Transverse colon (tissue), 4 donors: Measurements from ENCODE around the gene LCN2. TPM values are rescaled to one million over a fixed set of nuclear protein-coding genes. Genes with fewer than 3 reads are reported as not detected.

ENCODE experiments used
- DNase-seq: peaks from one replicate; pipeline ENCODE4 v3.0.0-alpha.2; 2019
- H3K27ac ChIP-seq, 4 donors: fragments of 200-600 bp; sonication (generic); 2 replicates each; pipeline ENCODE4 v1.5.1; 2016 to 2018; ENCODE audit warnings: inconsistent platforms in 4 of 4
- H3K27me3 ChIP-seq: fragments of 200-600 bp; sonication (generic); 2 replicates; pipeline ENCODE4 v1.5.1; 2017; ENCODE audit warnings: inconsistent platforms
- H3K36me3 ChIP-seq, 4 donors: fragments of 200-600 bp; sonication (generic); 2 replicates each; pipeline ENCODE4 v1.5.1; 2017 to 2019; ENCODE audit warnings: inconsistent platforms in 4 of 4
- H3K4me1 ChIP-seq, 4 donors: fragments of 200-600 bp; sonication (generic); 2 replicates each; pipeline ENCODE4 v1.5.1; 2017 to 2020; ENCODE audit warnings: inconsistent platforms in 4 of 4
- H3K4me3 ChIP-seq, 4 donors: fragments of 200-600 bp; sonication (generic); 1 replicate in 1 of 4; 2 replicates in 3 of 4; pipeline versions ENCODE4 v1.5.1 to v1.6.1; 2017 to 2019; ENCODE audit warnings: inconsistent platforms in 4 of 4
- H3K9me3 ChIP-seq, 2 donors: fragments of 200-600 bp; sonication (generic); 2 replicates each; pipeline ENCODE4 v1.5.1; 2017 to 2019; ENCODE audit warnings: inconsistent platforms in 2 of 2
- CTCF ChIP-seq, 5 experiments: fragments of 200-600 bp in 3 of 5; fragments of 450-650 bp in 2 of 5; sonication (generic) in 3 of 5; IDR thresholded peaks; 1 replicate in 2 of 5; 2 replicates in 3 of 5; pipeline ENCODE4 v1.5.1; 2016 to 2017; ENCODE audit warnings: antibody characterized with exemption in 5 of 5, inconsistent platforms in 3 of 5, mild to moderate bottlenecking in 2 of 5, moderate library complexity in 1 of 5
- EP300 ChIP-seq: sonication (generic); formaldehyde crosslinking; IDR thresholded peaks from one replicate; pipeline ENCODE4 v1.6.1; 2017; ENCODE audit warnings: antibody characterized with exemption, low read depth
- POLR2A ChIP-seq: fragments of 450-650 bp; IDR thresholded peaks from one replicate; pipeline ENCODE4 v1.6.1; 2016; ENCODE audit warnings: antibody characterized with exemption, mild to moderate bottlenecking, moderate library complexity
- POLR2AphosphoS5 ChIP-seq, 3 donors: sonication (generic); formaldehyde crosslinking; IDR thresholded peaks; one replicate each; pipeline ENCODE4 v1.6.1; 2016; ENCODE audit warnings: antibody characterized with exemption in 3 of 3
- WGBS, 2 donors: methylation state at CpG; one replicate each; pipeline ENCODE4 v1.1.5; 2018; ENCODE audit warnings: low coverage in 1 of 2; 5-methylcytosine and 5-hydroxymethylcytosine counted together
- in situ Hi-C, 4 donors: fragments of 200-750 bp; cut with MboI; loops; one replicate each; pipeline versions ENCODE4 v1.15.0 to v1.15.1; 2017; ENCODE audit warnings: low sequenced_read_pairs in 3 of 4, low pct_ligation_motif_present in 1 of 4, low pct_unique_long_range_greater_than_20kb in 1 of 4
- intact Hi-C: fragments of 100-400 bp; cut with DNase I; formaldehyde crosslinking; loops from one replicate; pipeline ENCODE4 v1.15.1; 2023; ENCODE audit warnings: low total_unique reads
- total RNA-seq, 4 donors: library from RNA; depleted of rRNA; stranded (reverse); fragments of >200 nt; gene quantifications; one replicate each; pipeline ENCODE4 v1.1.0, GENCODE V29; 2016

The LCN2 gene
- total RNA-seq, 4 donors from 2014 or later = 8.6 to 115 (median 37.3) TPM

GRCh38 chr9:128152133-128153059 is 3.1 kb downstream of the LCN2 start:
- in situ Hi-C loops (no loop called here), intact Hi-C loops (no loop called here)
- H3K36me3 ChIP-seq = no peaks in the 10 kb centered on the region
- TF ChIP-seq EP300 (no peak), POLR2AphosphoS5 (IDR thresholded peaks at IDR 0.05) (no peak), POLR2A (no peak), CTCF (IDR thresholded peaks at IDR 0.05) (no peak)
- no peaks in the 10 kb centered on the region for H3K9me3 ChIP-seq
- WGBS, 2 donors = 91% methylated on average over 13 of the region's 13 CpGs; no CpG with 5 or more reads in 1 of the 2 donors
- H3K4me3 ChIP-seq = no peak overlapping the region
- H3K4me1 ChIP-seq = peaks cover 10 to 19% (median 17%) of the 10 kb centered on the region in 4 donors
- DNase-seq = no peak
- no peaks in the 10 kb centered on the region for H3K27me3 ChIP-seq
- H3K27ac ChIP-seq = no peak overlapping the region

DNA sequence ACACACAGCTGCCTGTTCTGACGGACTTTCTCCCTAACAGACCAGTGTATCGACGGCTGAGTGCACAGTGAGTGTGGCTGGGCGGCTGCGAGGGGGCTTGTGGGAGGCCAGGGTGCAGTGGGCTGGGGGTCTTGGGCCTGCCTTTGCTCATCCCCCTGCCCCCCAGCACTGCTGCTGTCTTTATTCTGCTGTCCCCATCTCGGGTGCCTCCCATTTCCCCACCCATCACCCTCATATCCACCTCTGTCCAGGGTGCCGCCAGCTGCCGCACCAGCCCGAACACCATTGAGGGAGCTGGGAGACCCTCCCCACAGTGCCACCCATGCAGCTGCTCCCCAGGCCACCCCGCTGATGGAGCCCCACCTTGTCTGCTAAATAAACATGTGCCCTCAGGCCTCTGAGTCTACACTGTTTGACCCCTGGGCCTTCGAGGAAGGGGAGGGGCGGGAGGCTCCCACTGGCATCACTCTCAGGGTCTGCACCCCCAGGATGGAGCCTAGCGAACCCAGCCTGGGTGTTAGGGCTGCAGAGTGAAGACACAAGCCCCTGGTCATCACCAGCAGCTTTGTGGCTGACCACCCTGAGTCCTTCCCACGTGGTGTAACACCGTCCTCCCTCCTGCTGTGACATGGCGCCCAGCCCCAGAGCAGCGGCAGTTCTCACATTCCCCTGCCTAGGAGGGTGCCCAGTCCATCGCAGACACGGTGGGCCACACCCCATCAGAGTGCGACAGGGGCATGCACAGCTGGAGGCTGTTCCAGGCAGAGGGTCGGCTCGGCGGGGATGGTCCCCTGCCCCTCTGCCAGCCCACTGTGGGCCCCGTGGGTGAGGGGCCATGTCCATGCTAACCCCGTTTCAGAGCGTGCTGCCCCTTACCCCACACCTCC is 4.0 kb downstream of the LCN2 start:
- TF ChIP-seq POLR2AphosphoS5 (IDR thresholded peaks at IDR 0.05) (no peak), POLR2A (no peak), CTCF (IDR thresholded peaks at IDR 0.05) (no peak), EP300 (no peak)
- DNase-seq = no peak
- H3K4me1 ChIP-seq = peaks cover 7 to 18% (median 15%) of the 10 kb centered on the region in 4 donors
- intact Hi-C loops = no loop called here
- WGBS, 2 donors = 87% methylated on average over 24 of the region's 26 CpGs; no CpG with 5 or more reads in 1 of the 2 donors
- no peaks in the 10 kb centered on the region for H3K27me3 ChIP-seq
- H3K27ac ChIP-seq = no peak overlapping the region
- in situ Hi-C loops = no loop called here
- no peaks in the 10 kb centered on the region for H3K9me3 ChIP-seq
- H3K36me3 ChIP-seq = no peaks in the 10 kb centered on the region
- no peak overlapping the region for H3K4me3 ChIP-seq

- 83% methylated on average over 11 of the region's 13 CpGs; no CpG with 5 or more reads in 1 of the 2 donors for WGBS, 2 donors
- Histone ChIP-seq H3K4me3 (no peak overlapping the region), H3K36me3 (no peaks in the 10 kb centered on the region), H3K27me3 (no peaks in the 10 kb centered on the region), H3K4me1 (peaks cover 2 to 14% (median 10%) of the 10 kb centered on the region in 4 donors), H3K9me3 (no peaks in the 10 kb centered on the region), H3K27ac (no peak overlapping the region)
- no peak for DNase-seq
- intact Hi-C loops (no loop called here), in situ Hi-C loops (no loop called here)
- TF ChIP-seq EP300 = no peak
- no peak for TF ChIP-seq POLR2AphosphoS5 (IDR thresholded peaks at IDR 0.05)
- TF ChIP-seq POLR2A = no peak
- no peak for TF ChIP-seq CTCF (IDR thresholded peaks at IDR 0.05)
Measured at GRCh38 chr9:128153947-128154695, 4.9 kb downstream of the LCN2 start.
